Measurements from ENCODE around the gene TEKT2.

- TF ChIP-seq POLR2A (IDR thresholded peaks at IDR 0.05) (no peak), CTCF (IDR thresholded peaks at IDR 0.05) (no peak)
Measured at GRCh38 chr1:36053978-36054377, 29.9 kb upstream of the TEKT2 start.
